ENCODE results near the gene CNTNAP2.

CNTNAP2 gene

DNA sequence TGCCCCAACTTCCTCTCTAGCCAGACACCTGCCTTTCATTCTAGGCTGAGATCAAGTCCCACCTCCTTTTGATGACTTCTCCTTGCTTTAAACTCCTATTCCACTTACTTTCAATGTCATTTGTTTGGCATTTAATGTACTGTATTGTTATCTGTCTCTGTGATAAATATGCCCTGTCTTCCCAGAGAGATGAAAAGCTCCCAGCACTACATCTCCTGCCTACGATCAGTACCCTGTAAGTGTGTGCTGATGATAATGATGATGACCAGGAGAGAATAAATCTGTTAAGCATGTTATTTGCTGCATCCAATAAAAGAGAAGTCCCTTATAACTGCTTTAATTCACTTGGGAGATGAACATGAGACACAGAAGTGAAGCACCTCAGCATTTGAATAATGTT is 2106.6 kb downstream of the CNTNAP2 start:
- TF ChIP-seq, protein P1, sequence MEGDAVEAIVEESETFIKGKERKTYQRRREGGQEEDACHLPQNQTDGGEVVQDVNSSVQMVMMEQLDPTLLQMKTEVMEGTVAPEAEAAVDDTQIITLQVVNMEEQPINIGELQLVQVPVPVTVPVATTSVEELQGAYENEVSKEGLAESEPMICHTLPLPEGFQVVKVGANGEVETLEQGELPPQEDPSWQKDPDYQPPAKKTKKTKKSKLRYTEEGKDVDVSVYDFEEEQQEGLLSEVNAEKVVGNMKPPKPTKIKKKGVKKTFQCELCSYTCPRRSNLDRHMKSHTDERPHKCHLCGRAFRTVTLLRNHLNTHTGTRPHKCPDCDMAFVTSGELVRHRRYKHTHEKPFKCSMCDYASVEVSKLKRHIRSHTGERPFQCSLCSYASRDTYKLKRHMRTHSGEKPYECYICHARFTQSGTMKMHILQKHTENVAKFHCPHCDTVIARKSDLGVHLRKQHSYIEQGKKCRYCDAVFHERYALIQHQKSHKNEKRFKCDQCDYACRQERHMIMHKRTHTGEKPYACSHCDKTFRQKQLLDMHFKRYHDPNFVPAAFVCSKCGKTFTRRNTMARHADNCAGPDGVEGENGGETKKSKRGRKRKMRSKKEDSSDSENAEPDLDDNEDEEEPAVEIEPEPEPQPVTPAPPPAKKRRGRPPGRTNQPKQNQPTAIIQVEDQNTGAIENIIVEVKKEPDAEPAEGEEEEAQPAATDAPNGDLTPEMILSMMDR (conservative IDR thresholded peaks at IDR 0.05) = no peak
- H3K27ac ChIP-seq = no peak overlapping the region

DNA sequence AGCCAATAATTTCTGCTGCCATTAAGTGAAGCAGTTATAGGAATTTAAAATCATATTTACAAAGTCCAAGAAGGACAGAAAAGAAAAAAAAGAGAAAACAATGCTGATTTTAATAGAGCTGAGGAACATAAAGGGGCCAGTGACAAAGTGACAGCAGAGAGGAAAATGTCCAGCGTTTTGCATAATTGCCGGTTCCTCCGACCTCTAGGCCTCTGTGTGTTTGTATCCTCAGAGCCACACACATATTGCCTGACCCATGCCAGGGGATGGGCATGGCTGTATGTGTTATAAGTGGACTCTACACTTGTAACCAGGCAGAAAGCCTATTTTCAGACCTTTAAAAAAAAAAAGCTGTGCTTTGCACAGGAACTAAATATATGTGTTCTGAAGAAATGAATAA is 2107.1 kb downstream of the CNTNAP2 start:
- TF ChIP-seq, protein P1 (conservative IDR thresholded peaks at IDR 0.05) = no peak

DNA sequence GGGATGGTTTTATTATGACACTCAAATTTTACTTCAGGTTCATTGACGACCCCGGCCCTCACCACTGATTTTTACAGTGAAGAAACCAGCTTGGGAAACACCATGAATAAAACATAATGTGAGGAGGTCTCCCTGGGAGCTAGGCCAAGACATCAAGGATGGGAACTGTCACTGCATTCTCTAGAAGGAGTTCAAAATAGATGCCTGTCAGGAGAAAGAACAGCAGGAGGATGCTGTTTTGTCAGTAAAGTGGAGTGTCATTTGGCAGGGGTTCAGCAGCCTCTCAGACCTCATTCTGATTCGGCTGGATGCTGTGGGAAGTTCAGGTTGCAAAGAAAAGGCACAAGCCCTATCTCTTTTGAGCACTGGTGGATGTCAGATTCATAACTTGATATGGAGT is 2113.7 kb downstream of the CNTNAP2 start:
- TF ChIP-seq, protein P1 (conservative IDR thresholded peaks at IDR 0.05) = no peak
- no peak overlapping the region for H3K27ac ChIP-seq

More for the DNA sequence above, 2107.1 kb downstream of the CNTNAP2 start:
- H3K27ac ChIP-seq = no peak overlapping the region

DNA sequence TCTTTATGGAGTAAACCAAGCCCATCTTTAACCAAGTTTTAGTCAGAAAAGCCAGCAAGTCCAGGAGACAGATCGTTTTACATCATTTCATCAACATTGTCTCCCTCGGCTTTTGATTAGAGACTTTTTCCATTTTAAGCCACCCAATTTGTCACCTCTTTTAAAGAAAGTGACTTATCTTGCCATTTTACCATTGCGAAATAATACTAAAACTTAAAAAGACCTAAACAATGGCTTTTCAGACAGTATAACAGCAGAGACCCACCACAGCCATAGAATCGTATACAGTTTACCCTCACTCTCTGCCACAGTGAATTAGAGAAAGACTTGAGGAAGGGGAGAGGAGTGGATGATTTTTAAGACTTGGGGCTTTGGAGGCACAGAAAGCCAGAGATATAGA is 2114.3 kb downstream of the CNTNAP2 start:
- TF ChIP-seq, protein P1 (conservative IDR thresholded peaks at IDR 0.05) = no peak
- no peak overlapping the region for H3K27ac ChIP-seq

DNA sequence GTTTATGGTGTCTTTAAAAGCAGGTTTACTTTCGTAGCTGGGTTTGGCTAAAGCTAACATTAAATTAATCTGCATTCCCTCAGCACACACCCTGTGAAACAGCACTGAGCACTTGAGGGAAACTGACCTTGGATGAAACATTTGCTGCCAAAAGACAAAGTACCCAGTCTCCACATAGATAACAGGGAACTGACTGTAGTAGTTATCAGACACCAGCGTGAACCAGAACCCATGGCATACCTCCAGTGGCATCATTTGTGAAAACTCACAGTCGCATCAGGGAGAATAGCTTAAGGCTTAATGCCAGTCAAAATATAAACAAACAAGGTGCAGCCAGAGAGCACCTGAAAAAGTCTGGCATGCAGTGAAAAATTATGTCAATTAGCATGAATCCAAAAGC is 2116.2 kb downstream of the CNTNAP2 start:
- TF ChIP-seq, protein P1 (conservative IDR thresholded peaks at IDR 0.05) = no peak
- no peak overlapping the region for H3K27ac ChIP-seq

DNA sequence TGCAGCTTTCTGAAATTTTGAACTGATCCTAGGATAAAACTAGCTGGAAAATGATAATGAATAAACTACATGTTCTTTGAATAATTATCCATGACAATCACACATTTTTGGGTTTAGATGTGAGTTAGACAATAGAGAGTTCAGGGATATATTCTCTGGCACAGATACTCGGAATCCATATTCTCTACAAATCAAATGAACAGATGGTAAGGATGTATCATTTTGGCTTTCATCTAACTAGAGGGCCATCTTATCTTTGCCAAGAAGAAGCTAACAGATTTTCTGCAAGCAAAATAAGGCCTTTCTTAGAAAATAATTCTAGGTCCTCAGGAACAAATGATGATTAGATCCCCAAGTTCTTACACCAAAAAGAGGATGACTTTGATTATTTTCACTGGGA is 2118.1 kb downstream of the CNTNAP2 start:
- no peak overlapping the region for H3K27ac ChIP-seq

DNA sequence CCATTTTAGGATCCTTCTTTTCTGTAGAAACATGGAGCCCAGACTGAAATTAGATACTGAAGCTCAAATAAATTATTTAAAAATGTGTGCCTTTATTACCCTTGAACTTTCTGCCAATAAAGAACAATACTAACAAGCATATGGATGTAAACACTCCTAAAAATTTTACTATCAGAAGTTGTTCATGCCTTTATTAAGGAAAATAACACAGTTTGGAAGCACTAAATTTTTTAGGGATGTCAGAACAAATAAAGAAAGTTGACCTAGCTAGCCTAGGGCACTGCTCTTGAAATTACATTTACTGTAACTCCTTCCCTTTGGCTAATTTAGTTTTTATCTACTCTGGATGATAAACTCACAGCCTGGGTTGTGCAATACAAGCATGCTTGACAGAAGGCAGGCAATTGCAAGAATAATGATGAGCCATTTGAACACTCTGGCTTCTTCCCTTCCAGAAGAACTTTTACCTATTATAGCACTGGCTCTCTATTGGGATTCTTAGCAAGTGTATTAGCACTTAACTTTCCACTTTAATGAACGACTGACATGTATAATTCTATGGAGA is 2122.2 kb downstream of the CNTNAP2 start:
- H3K27ac ChIP-seq = no peak overlapping the region
- TF ChIP-seq, protein P1 (conservative IDR thresholded peaks at IDR 0.05) = no peak

More for the DNA sequence above, 2118.1 kb downstream of the CNTNAP2 start:
- TF ChIP-seq, protein P1 (conservative IDR thresholded peaks at IDR 0.05) = no peak

Data from VCaP (cell line).